HG03280 (cell line): ENCODE data around the gene NUAK1.

ENCODE experiments used
- ATAC-seq: cut with Tn5 transposase; IDR thresholded peaks from one replicate; pipeline ENCODE4 v1.9.1; 2021; ENCODE audit warnings: mild to moderate bottlenecking, moderate library complexity; ENCODE audit not compliant: unreplicated experiment

The NUAK1 gene

GRCh38 chr12:106085213-106085612 lies 53.5 kb downstream of the NUAK1 start:
- no peak for ATAC-seq

- no peak for ATAC-seq
Measured at GRCh38 chr12:106084759-106085158, 54.0 kb downstream of the NUAK1 start.

GRCh38 chr12:106084014-106084671 lies 54.6 kb downstream of the NUAK1 start:
- no peak for ATAC-seq

GRCh38 chr12:106082216-106083175 lies 56.3 kb downstream of the NUAK1 start:
- ATAC-seq, result no peak

GRCh38 chr12:106081606-106082005 lies 57.1 kb downstream of the NUAK1 start:
- ATAC-seq, result no peak

- ATAC-seq, result no peak
Measured at GRCh38 chr12:106080791-106081170, 58.0 kb downstream of the NUAK1 start.

- no peak for ATAC-seq
Measured at GRCh38 chr12:106080041-106080790, 58.5 kb downstream of the NUAK1 start.

- no peak for ATAC-seq
Measured at GRCh38 chr12:106079148-106079738, 59.5 kb downstream of the NUAK1 start.

- no peak for ATAC-seq
Measured at GRCh38 chr12:106078358-106079010, 60.3 kb downstream of the NUAK1 start.

GRCh38 chr12:106074706-106075392 lies 63.9 kb downstream of the NUAK1 start:
- ATAC-seq, result no peak

GRCh38 chr12:106074361-106074705 lies 64.4 kb downstream of the NUAK1 start:
- ATAC-seq, result no peak

GRCh38 chr12:106073179-106073578 lies 65.6 kb downstream of the NUAK1 start:
- no peak for ATAC-seq

- no peak for ATAC-seq
Measured at GRCh38 chr12:106072751-106073150, 66.0 kb downstream of the NUAK1 start.

- ATAC-seq, result no peak
Measured at GRCh38 chr12:106071686-106072085, 67.1 kb downstream of the NUAK1 start.

GRCh38 chr12:106070611-106071010 lies 68.1 kb downstream of the NUAK1 start:
- ATAC-seq, result no peak

- no peak for ATAC-seq
Measured at GRCh38 chr12:106070147-106070546, 68.6 kb downstream of the NUAK1 start.

GRCh38 chr12:106068296-106068695 lies 70.5 kb downstream of the NUAK1 start:
- ATAC-seq, result no peak

GRCh38 chr12:106067606-106068205 lies 71.0 kb downstream of the NUAK1 start:
- no peak for ATAC-seq

- no peak for ATAC-seq
Measured at GRCh38 chr12:106066726-106067325, 71.9 kb downstream of the NUAK1 start.
